Neural cell (in vitro differentiated cells): ENCODE data around the gene MACROD1. TPM values are rescaled to one million over a fixed set of nuclear protein-coding genes. Genes with fewer than 3 reads are reported as not detected.

Source experiments
- H2AFZ ChIP-seq: fragments of 200-600, 300-800 bp; sonication (generic), shearing (Covaris generic); 2 replicates; pipeline ENCODE4 v1.6.0; 2014; ENCODE audit warnings: low read depth, mild to moderate bottlenecking, antibody characterized with exemption, low read length, moderate library complexity
- H3F3A ChIP-seq: fragments of 200-600 bp; shearing (Covaris generic); 2 replicates; pipeline ENCODE4 v1.6.1; 2016; ENCODE audit warnings: mild to moderate bottlenecking, moderate library complexity, mixed read lengths, antibody characterized with exemption, low read length; ENCODE audit not compliant: insufficient read depth, poor library complexity, severe bottlenecking
- H3K27ac ChIP-seq: fragments of 200-600, 300-800 bp; sonication (generic), shearing (Covaris generic); 2 replicates; pipeline ENCODE4 v1.5.1; 2014; ENCODE audit warnings: mild to moderate bottlenecking, low read length, moderate library complexity
- H3K27me3 ChIP-seq: fragments of 300-800, 200-600 bp; sonication (generic), shearing (Covaris generic); 2 replicates; pipeline ENCODE4 v1.6.0; 2014; ENCODE audit warnings: mild to moderate bottlenecking, low read depth, low read length, moderate library complexity; ENCODE audit not compliant: insufficient read depth
- H3K36me3 ChIP-seq: fragments of 300-800, 200-600 bp; sonication (generic), shearing (Covaris generic); 2 replicates; pipeline ENCODE4 v1.5.1; 2014; ENCODE audit warnings: mild to moderate bottlenecking, antibody characterized with exemption, low read length, moderate library complexity; ENCODE audit not compliant: insufficient read depth
- H3K4me2 ChIP-seq: fragments of 300-800, 200-600 bp; sonication (generic), shearing (Covaris generic); 2 replicates; pipeline ENCODE4 v1.6.0; 2014; ENCODE audit warnings: mild to moderate bottlenecking, low read length
- H3K4me3 ChIP-seq: fragments of 300-800, 200-600 bp; sonication (generic), shearing (Covaris generic); 2 replicates; pipeline ENCODE4 v1.5.1; 2014; ENCODE audit warnings: mild to moderate bottlenecking, low read length, moderate library complexity
- H3K79me2 ChIP-seq: fragments of 200-600 bp; shearing (Covaris generic); replicated peaks from 2 replicates; pipeline ENCODE4 v1.6.0; 2014; ENCODE audit warnings: mild to moderate bottlenecking, low read length, moderate library complexity; ENCODE audit not compliant: insufficient read depth
- H3K9ac ChIP-seq: fragments of 300-800, 200-600 bp; sonication (generic), shearing (Covaris generic); 2 replicates; pipeline ENCODE4 v1.6.1; 2016; ENCODE audit warnings: mild to moderate bottlenecking, low read length, mixed read lengths
- H3K9me2 ChIP-seq: fragments of 200-600 bp; shearing (Covaris generic); 2 replicates; pipeline ENCODE4 v1.6.1; 2016; ENCODE audit warnings: mild to moderate bottlenecking, low read length, mixed read lengths; ENCODE audit not compliant: insufficient read depth
- H3K9me3 ChIP-seq: fragments of 200-600, 300-800 bp; sonication (generic), shearing (Covaris generic); 2 replicates; pipeline ENCODE4 v1.6.1; 2016; ENCODE audit warnings: mild to moderate bottlenecking, mixed run types, low read length, moderate library complexity, mixed read lengths
- H4K20me1 ChIP-seq: fragments of 200-600 bp; shearing (Covaris generic); 2 replicates; pipeline ENCODE4 v1.6.1; 2016; ENCODE audit warnings: mild to moderate bottlenecking, mixed run types; ENCODE audit not compliant: insufficient read depth
- EP300 ChIP-seq: fragments of 450-650 bp; conservative IDR thresholded peaks from 2 replicates; pipeline ENCODE4 v1.6.1; 2014; ENCODE audit warnings: antibody characterized with exemption, mild to moderate bottlenecking, moderate library complexity; ENCODE audit not compliant: poor library complexity, severe bottlenecking
- EZH2 ChIP-seq: fragments of 200-600, 300-800 bp; shearing (Covaris generic), sonication (generic); IDR thresholded peaks from 2 replicates; pipeline ENCODE4 v1.6.1; 2014; ENCODE audit warnings: antibody characterized with exemption, low read length, borderline replicate concordance, mild to moderate bottlenecking; ENCODE audit not compliant: insufficient read depth, poor library complexity, severe bottlenecking
- MXI1 ChIP-seq: fragments of 450-650 bp; conservative IDR thresholded peaks from 2 replicates; pipeline ENCODE4 v1.6.1; 2014; ENCODE audit warnings: antibody characterized with exemption, mild to moderate bottlenecking; ENCODE audit not compliant: poor library complexity, severe bottlenecking
- POLR2AphosphoS5 ChIP-seq: IDR thresholded peaks from 2 replicates; pipeline ENCODE4 v1.6.1; 2012
- RAD21 ChIP-seq: fragments of 450-650 bp; conservative IDR thresholded peaks from 2 replicates; pipeline ENCODE4 v1.6.1; 2014; ENCODE audit warnings: antibody characterized with exemption, mild to moderate bottlenecking, moderate library complexity
- SMC3 ChIP-seq: fragments of 450-650 bp; conservative IDR thresholded peaks from 2 replicates; pipeline ENCODE4 v1.6.1; 2014; ENCODE audit warnings: antibody characterized with exemption, mild to moderate bottlenecking, moderate library complexity; ENCODE audit not compliant: poor library complexity
- TAF1 ChIP-seq: IDR thresholded peaks from 2 replicates; pipeline ENCODE4 v1.6.1; 2012; ENCODE audit warnings: low read depth
- polyA plus RNA-seq: library from polyadenylated mRNA; depleted of rRNA; stranded (reverse); fragments of >200 nt; gene quantifications from 2 replicates; pipeline ENCODE4 v1.2.3, GENCODE V29; 2014
- TF ChIP-seq, protein P1 (sequence below): IDR thresholded peaks from 2 replicates; pipeline ENCODE4 v1.6.1; 2012; ENCODE audit warnings: borderline replicate concordance
- TF ChIP-seq, protein P2 (sequence below): fragments of 450-650 bp; IDR thresholded peaks from 2 replicates; pipeline ENCODE4 v1.5.1; 2014; ENCODE audit warnings: antibody characterized with exemption, mild to moderate bottlenecking, moderate library complexity; ENCODE audit not compliant: poor library complexity, severe bottlenecking

Gene MACROD1
- polyA plus RNA-seq, 1 donor from 2014 or later = 30.8 TPM

DNA sequence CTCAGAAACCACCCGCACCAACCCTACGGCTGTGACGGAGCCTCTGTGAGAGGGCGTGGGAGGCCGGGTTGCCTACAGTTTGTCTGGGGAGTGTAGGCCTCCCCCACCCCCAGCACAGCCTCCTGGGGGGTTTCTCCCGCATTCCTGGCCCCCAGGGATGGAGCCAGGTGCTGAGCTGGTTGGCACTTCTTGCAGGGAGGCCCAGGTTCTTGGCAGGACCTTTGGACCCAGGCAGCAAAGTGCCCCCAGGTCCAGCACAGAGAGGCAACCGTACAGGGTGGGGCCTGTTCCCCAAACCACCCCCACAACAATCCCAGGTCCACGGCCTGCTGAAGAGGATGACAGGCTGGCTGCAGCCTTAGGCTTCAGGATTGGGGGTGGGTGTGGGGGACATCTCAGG is 36.5 kb downstream of the MACROD1 start:
- no peak for TF ChIP-seq MXI1
- no peak for TF ChIP-seq EZH2
- TF ChIP-seq, protein P1, sequence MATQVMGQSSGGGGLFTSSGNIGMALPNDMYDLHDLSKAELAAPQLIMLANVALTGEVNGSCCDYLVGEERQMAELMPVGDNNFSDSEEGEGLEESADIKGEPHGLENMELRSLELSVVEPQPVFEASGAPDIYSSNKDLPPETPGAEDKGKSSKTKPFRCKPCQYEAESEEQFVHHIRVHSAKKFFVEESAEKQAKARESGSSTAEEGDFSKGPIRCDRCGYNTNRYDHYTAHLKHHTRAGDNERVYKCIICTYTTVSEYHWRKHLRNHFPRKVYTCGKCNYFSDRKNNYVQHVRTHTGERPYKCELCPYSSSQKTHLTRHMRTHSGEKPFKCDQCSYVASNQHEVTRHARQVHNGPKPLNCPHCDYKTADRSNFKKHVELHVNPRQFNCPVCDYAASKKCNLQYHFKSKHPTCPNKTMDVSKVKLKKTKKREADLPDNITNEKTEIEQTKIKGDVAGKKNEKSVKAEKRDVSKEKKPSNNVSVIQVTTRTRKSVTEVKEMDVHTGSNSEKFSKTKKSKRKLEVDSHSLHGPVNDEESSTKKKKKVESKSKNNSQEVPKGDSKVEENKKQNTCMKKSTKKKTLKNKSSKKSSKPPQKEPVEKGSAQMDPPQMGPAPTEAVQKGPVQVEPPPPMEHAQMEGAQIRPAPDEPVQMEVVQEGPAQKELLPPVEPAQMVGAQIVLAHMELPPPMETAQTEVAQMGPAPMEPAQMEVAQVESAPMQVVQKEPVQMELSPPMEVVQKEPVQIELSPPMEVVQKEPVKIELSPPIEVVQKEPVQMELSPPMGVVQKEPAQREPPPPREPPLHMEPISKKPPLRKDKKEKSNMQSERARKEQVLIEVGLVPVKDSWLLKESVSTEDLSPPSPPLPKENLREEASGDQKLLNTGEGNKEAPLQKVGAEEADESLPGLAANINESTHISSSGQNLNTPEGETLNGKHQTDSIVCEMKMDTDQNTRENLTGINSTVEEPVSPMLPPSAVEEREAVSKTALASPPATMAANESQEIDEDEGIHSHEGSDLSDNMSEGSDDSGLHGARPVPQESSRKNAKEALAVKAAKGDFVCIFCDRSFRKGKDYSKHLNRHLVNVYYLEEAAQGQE = no peak
- TF ChIP-seq EP300 = no peak
- TF ChIP-seq POLR2AphosphoS5 = no peak
- TF ChIP-seq, protein P2, sequence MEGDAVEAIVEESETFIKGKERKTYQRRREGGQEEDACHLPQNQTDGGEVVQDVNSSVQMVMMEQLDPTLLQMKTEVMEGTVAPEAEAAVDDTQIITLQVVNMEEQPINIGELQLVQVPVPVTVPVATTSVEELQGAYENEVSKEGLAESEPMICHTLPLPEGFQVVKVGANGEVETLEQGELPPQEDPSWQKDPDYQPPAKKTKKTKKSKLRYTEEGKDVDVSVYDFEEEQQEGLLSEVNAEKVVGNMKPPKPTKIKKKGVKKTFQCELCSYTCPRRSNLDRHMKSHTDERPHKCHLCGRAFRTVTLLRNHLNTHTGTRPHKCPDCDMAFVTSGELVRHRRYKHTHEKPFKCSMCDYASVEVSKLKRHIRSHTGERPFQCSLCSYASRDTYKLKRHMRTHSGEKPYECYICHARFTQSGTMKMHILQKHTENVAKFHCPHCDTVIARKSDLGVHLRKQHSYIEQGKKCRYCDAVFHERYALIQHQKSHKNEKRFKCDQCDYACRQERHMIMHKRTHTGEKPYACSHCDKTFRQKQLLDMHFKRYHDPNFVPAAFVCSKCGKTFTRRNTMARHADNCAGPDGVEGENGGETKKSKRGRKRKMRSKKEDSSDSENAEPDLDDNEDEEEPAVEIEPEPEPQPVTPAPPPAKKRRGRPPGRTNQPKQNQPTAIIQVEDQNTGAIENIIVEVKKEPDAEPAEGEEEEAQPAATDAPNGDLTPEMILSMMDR = no peak
- TF ChIP-seq RAD21 = no peak
- H3K36me3 ChIP-seq = no peaks in the 10 kb centered on the region
- H3K9me3 ChIP-seq = no peaks in the 10 kb centered on the region
- H3F3A ChIP-seq = no peaks in the 10 kb centered on the region
- no peak overlapping the region for H3K4me2 ChIP-seq
- H3K9ac ChIP-seq = no peak overlapping the region
- no peaks in the 10 kb centered on the region for H3K27me3 ChIP-seq
- H4K20me1 ChIP-seq = no peaks in the 10 kb centered on the region
- H3K27ac ChIP-seq = no peak overlapping the region
- H3K9me2 ChIP-seq = no peaks in the 10 kb centered on the region
- H3K79me2 ChIP-seq = no peaks in the 10 kb centered on the region
- no peak overlapping the region for H2AFZ ChIP-seq
- no peak overlapping the region for H3K4me3 ChIP-seq

DNA sequence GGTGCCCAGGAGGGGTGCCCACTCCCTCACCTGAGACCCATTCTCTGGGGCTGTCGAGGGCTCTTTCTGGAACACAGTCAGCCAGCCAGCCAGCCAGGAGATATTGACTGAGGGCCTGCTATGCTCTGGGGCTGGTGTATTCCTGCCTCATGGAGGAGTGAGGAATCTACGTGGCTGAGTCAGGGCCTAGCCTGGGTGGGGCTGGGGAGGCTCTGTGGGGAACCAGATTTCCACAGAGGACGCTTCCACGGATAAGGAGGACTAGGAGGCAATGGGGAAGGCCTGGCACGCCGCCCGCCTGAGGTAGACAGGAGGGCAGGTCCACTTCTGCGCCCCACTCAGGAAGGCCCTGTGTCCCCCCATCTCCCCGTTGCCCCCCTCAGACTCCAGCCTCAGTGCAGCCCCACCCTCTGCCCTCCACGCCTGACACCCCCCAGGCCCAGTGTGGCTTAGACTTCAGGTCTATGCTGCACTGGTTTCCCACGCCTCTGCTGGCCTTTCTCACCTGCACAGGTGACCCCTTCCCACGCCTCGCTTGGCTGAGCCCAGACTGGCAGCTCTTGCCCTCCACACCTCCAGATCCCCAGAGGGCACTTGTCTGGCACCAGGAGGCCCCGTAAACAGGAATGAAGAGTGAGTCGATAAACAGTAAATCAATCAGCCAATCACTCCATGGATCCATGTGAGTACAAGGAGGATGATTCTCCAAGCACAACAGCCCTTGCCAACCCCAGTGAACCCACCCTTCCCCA is 37.5 kb downstream of the MACROD1 start:
- H3K4me3 ChIP-seq = no peak overlapping the region
- no peaks in the 10 kb centered on the region for H3K79me2 ChIP-seq
- H3K27me3 ChIP-seq = no peaks in the 10 kb centered on the region
- no peaks in the 10 kb centered on the region for H4K20me1 ChIP-seq
- H2AFZ ChIP-seq = no peak overlapping the region
- no peaks in the 10 kb centered on the region for H3K36me3 ChIP-seq
- no peaks in the 10 kb centered on the region for H3F3A ChIP-seq
- H3K9ac ChIP-seq = no peak overlapping the region
- no peak overlapping the region for H3K27ac ChIP-seq
- no peak overlapping the region for H3K4me2 ChIP-seq
- H3K9me3 ChIP-seq = no peaks in the 10 kb centered on the region
- TF ChIP-seq RAD21 = no peak
- no peak for TF ChIP-seq MXI1
- TF ChIP-seq, protein P1 = no peak
- TF ChIP-seq, protein P2 = no peak
- no peak for TF ChIP-seq POLR2AphosphoS5
- TF ChIP-seq EZH2 = no peak
- no peak for TF ChIP-seq SMC3
- TF ChIP-seq EP300 = no peak
- TF ChIP-seq TAF1 = no peak
- no peaks in the 10 kb centered on the region for H3K9me2 ChIP-seq
